HG02610 (cell line): Measurements from ENCODE around the gene MRAS.

ENCODE experiments used
- ATAC-seq: cut with Tn5 transposase; IDR thresholded peaks from one replicate; pipeline ENCODE4 v1.9.1; 2021; ENCODE audit warnings: mild to moderate bottlenecking, moderate library complexity; ENCODE audit not compliant: unreplicated experiment

The MRAS gene

DNA sequence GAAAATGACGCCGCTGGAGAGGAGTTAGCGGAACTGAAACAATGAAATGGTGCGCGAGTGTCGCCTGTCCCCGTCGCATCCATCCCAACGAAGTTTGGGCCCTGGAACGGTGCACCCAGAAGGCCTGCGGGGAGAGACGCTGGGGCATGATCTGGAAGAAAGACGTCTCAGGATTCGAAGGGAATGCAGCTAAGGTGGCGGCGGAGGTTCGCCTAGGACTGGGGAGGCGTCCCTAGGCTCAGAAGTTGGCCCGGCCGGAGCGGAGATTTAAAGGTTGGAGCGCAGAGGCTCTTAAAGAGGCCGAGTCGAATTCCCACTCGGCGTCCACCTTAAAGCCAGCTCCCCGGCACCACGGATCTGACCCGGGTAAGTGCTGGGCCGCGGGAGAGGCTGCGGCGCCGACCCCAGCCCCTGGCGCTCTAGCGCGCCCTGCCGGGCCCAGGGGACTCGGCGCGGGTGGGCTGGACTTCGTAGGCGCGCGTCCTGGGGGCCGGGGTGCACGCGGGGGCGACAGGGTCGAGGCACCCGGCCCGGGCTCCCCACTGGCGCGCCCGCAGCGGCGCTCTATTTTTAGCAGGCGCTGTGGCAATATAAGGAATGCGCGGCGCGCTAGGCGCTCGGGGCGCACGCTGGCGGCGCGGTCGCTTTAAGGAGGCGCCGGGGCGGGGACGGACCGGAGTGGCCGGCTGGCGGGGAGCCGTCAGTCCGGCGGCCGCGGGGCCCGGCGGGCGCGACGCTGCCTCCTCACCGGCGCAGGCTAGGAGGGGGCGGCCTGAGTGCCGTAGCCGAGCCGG is at the start of gene MRAS:
Gene MRAS, plus strand, starts transcription at position 620 of the 794 bp plus-strand sequence. CDS start 24,305 bp downstream, outside the sequence.
- ATAC-seq: no peak

DNA sequence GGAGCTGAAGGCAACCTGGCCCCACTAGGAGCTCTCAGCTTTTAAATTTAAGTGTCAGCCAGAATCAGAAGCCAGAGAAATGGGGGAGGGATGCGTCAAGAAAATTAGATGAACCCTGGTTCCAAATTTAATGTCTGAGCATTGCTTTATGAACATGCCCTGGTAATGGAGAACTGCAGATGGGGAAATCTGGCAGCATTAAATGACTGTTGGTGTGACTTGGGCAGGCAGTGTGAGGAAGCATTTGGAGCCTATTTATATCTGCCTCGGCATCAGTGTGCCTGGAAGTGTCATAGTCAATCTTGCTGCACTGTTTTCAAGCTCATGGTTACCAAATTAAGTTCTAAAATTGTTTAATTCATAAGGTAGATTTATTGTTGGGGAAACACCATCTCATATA is 47.7 kb upstream of the MRAS start:
- ATAC-seq: no peak

DNA sequence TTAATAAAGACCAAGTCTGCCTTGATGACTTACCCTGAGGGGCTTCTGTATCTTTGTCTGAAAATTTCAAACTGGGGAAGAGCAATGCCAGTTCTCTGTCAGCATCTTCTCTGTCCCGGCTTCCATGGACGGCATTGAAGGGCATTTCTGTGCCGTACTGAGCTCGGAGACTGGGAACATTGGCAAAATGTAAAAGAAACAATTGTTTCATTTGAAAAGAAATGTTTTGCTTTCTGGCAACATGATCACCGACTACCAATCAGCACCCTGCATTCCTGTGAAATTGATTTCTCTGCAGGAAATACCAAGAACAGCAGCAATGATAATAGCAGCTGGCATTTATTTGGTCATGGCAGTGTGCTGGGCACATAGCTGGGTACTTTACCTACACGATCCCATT is 44.9 kb upstream of the MRAS start:
- no peak for ATAC-seq

DNA sequence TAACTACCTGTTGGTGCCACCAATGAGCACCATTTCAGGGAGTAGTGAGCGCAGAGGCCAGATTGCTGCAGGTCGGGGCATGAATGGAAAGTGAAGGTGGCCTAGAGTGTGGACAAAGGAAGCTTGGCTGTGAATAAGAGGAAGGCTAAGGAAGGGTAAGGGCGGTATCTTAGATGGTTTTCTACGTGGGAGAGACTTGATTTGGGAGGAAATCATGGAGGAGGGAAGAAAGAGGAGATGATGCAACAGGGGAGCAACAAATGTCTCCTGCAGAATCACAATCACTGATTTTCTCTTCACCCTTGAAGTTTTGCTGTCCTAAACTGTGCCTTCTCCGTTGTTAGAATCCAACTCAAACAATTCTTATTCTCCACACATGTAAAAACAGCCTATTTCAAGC is 40.5 kb upstream of the MRAS start:
- no peak for ATAC-seq

DNA sequence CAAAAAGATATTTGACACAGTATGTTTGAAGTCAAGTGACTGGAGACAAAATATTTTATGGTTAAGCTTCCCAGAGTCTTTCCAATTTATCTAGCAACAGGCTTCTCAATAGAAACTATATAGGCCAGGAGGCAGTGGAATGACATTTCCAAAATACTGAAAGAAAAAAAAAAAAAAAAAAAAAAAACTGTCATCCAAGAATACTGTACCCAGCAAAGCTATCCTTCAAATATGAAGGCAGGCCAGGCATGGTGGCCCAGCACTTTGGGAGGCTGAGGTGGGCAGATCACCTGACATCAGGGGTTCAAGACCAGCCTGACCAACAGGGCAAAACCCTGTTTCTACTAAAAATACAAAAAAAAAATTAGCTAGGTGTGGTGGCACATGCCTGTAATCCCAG is 39.6 kb upstream of the MRAS start:
- no peak for ATAC-seq

DNA sequence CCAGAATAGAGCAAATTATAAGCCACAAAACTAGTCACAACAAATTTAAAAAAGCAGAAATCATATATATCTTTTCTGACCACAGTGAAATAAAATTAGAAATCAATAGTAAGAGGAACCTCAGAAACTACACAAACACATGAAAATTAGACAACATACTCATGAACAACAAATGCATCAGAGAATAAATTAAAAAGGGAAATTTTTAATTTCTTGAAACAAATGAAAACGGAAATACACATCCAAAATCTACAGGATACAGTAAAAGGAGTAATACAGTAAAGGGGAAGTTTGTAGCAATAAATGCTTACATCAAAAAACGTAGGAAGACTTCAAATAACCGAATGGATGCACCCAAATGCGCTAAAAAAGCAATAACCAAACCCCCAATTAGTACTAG is 37.9 kb upstream of the MRAS start:
- no peak for ATAC-seq

DNA sequence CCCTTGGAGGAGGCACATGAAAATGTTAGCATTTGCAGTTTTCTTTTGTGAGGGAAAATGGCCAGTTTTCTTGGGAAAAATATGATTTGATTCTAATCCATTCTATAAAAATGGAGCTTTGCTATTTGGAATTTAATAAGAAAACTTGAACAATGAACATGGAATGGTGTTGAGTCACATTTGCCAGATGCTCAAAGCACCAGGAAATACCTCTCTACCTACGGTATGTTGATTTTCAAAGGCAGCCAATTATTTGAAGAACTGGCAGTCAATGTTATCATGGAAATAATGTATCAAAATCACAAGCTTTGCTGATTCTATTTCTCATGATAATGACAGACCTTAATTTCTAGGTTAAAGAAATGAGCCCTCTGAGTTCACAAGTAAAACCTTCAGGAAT is 33.6 kb upstream of the MRAS start:
- no peak for ATAC-seq

DNA sequence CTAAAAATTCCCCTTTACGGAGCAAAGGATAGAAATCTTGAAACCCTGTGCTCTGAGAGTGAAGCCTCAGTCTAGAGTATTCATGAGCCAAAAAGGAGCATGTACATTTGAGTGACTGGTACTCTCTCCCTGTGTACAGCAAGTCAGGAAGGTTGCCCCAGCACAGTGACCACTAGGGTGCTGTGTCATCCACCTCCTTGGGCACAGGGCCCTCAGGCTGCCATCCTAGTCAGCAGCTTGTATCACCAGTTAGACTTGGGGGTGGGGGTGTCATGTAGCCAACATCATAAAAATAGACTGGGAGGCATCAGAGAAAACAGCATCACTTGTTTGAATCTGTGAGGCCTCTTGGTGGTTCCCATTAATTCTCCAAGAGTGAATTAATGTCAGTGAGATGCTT is 30.7 kb upstream of the MRAS start:
- no peak for ATAC-seq

DNA sequence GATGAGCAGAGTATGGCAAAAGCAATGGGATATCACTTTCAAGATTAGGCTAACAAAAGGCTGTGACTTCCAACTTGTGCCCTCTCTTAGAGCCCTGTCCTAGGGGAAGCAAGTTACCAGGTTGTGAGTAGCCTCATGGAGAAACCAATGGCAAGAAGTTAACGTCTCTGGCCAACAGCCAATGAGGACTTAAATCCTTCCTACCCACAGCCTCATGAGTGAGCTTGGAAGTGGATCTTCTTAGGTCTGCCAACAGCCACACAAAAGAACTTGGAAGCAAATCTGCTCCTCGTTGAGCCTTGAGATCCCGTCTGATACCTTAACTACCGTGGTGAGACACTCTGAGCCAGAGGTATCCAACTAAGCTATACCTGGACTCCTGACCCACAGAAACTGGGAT is 24.4 kb upstream of the MRAS start:
- ATAC-seq: no peak

DNA sequence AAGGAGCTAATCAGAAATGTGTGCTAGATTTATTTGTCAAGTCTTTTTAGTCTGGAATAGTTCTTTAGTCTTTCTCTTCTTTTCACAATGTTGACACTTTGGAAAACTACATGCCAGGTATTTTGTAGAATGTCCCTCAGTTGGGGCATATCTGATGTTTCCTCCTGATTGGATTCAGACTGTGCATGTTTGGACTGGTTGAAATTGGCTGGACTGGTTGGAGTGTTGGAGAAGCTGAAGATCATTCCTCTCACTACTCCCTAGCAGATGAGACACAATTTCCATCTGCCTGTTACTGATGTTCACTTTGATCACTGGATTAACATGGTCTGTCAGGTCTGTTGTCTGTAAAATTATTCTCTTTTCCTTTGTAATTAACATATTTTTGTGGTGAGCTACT is 22.4 kb upstream of the MRAS start:
- no peak for ATAC-seq

DNA sequence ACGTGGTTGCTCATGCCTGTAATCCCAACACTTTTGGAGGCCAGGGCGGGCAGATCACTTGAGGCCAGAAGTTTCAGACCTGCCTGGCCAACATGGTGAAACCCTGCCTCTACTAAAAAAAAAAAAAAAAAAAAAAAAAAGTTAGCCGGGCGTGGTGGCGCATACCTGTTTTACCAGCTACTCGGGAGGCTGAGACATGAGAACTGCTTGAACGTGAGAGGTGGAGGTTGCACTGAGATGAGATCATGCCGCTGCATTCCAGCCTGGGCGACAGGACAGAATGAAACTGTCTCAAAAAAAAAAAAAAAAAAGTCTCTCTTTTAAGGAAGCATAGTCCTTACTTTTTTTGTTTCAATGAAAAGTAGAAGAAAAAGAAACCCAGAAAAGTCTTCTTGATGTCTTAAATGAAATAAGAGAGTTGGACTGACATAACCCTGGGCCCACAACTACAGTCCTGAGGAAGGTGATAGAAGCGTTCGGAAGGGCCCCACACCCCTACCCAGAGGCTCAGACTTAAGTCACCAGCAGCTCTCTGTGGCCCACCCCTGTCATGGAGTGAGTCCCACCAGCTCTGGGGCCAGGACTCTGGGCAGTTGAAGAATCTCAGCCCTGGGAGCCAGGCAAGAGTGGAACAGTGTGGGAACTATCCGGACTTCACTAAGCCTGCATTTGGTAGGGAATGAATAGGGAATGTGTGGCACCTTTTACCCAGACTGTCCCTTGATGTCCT is 21.3 kb upstream of the MRAS start:
- no peak for ATAC-seq

DNA sequence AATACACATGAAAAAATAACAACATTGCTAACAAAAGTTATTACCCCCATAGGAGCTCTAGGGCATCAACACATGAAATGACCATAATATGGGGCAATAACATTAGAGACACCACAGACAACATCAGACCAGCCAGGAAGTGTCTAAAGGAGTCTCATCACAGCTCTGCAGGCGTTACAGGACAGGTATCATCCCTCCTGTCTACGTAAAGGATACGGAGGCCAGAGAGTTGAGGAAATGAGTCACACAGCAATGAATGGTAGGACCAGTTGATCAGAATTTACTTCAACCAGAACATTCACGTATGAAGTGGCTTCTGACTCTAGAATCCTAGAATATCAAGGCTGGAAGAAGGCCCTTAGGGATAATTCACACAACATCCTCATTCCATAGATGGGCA is 20.5 kb upstream of the MRAS start:
- no peak for ATAC-seq

DNA sequence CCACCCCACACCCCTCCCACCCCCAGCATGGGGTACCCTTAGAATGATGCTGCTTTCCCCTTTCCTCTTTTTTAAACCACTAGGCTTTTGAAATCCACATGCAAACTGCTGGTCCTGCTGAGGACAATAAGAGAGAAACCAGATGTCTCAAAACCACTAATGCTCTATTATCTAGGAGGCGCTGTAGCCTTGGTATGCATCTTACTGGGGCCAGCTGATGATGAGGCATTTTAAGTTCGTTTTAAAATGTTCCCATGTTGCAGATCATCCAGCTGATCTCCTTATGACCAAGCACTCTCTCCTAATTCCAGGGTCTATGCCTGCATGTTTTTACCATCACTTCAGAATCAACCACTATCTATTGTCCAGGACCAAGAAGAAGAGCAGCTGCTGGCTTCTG is 20.0 kb upstream of the MRAS start:
- no peak for ATAC-seq

DNA sequence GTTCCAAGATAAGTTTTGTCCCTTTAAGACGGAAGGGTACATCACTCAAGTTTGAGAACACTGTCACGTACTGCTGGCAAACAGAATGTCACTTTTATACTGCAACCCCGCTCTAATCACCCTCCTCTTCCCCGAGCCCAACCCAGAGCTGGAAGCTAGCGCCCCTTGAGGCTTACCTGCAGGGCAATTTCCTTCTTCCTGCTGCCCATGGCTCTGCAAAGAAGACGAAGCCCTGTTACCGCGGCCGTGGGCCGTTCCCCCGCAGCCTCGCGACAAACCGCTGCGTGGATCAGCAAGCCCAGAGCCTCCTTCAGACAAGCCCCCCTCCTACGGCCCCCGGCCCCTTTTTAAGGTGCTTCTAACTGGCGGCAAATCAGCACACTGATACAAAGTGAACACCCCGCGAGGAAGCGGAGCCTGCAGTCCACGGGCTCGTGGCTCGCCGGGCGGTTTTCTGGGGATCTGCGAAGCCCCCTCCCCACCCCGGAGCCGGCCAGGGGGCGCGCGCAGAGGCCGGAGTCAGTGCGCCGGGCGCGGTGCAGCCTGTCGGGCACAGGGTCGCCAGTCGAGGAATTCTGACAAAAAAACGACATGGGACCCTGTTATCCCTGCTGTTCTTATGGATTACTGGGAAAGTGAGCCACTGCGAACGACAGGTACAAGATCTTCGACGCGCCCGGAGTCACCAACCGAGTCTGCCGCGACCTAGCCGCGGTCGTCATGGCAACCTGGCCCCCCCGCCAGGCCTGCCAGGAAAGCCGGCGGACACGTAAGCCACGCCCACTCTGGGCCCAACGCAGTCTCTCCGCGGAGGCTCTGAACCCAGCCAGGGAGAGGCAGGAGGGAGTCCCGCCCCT is 19.0 kb upstream of the MRAS start, which contains the start of gene NME9:
Gene NME9, minus strand, starts transcription at position 725 of the 857 bp plus-strand sequence. Its CDS starts 516 bp downstream, at position 209.
- ATAC-seq: peak; percentile 60

DNA sequence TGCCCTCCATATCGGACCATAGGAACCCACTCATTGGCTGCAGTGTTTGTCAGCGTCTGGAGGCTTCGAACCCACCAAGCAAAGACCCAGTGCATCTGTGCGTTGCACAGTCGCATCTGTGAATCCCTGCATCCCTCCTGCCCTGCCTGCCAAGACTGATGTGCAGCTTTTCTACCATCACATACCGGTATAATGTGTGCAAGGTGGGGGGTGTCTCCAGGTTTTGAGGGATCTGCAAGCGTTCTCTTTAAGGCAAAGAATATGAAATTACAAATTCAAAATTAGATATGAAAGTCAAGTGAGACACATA is 18.4 kb upstream of the MRAS start:
- no peak for ATAC-seq

DNA sequence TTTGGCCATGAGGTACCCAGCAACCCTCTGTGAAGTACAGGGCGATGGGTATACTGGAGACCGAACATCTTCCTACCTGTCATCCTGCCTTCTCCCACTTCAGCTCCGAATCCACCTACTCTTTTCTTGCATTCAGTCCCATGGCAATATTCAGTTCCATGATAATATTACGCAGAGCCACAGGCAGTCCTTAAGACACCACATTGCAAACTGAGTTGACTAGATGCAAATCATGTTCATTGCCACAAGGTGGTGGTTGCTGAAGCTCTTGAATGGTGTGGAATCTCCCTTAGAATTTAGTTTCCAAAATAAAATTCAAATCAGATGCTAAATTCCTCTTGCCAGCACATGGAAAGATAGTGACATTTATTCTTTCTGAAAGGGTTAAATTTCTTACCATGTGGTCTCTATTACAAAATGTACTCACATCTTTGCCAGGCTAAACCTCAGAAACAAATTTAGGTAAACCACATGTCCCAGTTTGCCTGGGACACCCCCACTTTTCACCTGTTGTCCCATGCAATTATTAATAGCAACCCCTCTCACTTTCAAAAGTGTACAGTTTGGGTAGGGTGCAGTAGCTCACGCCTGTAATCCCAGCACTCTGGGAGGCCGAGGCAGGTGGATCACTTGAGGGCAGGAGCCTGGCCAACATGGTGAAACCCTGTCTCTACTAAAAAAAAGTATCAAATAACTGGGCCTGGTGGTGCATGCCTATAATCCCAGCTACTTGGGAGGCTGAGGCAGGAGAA is 17.1 kb upstream of the MRAS start:
- ATAC-seq: no peak

DNA sequence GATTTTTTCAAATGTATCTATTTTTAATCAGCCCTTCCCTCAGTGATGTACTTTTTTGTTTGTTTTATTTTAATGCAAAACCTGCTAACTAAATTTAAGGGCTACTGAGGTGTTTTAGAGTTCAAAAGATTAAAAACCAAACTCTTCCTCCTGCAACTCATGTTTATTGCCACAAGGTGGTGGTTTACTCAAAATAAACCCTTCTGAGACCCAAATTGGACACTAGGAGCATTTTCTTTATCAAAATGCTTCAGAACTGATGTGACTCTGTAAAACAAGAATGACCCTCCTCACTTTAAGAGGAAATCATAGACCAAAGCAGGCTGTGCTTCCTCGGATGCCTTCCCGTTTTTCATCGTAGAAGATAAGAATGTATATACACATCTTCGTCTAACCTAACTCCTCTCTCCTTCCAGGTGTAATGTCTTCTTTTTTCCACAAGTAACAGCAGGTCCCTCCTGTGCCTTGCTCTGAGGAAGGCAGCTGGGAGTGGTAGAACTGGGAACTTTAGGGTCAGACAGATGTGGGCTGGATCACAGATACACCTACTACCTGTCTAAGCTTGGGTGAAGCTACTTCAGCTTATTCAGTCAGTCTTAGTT is 15.8 kb upstream of the MRAS start:
- ATAC-seq: no peak

DNA sequence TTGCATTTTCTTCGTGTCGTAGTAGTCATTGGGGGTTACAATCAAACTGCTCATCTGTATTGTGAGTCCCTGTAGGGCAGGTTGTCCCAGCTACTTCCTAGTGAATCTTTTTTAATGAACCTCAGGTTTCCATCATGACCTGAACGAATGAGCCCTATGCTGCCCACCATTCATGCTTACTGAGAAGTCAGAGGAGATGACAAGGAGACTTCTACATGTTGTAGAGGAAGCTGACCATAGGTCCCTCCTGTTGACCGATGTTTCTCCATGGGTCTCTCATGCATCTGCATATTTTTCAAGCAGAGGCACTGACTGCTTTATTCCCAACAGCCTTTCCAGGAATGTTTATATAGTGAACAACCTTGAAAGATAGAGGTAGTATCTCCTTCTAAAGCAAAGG is 13.8 kb upstream of the MRAS start:
- ATAC-seq: no peak

DNA sequence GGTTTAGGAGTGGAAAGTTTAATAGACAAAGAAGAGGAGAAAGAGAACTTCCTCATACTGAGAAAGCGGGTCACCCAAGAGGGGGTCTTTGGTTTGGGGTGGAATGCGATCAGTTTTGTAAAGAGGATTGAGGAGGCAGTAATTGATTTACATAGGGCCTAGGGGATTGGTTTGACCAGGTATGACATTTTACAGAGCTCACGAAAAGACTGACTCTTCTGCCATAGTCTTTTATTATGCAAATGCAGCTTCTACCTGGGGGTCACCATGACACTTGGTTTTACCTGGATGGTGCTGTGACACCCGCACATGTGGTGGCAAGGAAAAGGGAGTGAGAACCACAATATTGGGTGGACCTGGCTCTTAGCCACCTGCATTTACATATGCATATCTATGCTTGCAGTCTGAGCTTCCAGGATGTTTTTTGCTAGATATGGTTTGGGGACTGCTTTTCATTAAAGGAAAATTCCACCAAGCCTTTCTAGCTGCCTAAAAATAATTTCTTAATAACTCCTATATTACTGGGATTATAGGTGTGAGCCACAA is 11.9 kb upstream of the MRAS start:
- no peak for ATAC-seq

DNA sequence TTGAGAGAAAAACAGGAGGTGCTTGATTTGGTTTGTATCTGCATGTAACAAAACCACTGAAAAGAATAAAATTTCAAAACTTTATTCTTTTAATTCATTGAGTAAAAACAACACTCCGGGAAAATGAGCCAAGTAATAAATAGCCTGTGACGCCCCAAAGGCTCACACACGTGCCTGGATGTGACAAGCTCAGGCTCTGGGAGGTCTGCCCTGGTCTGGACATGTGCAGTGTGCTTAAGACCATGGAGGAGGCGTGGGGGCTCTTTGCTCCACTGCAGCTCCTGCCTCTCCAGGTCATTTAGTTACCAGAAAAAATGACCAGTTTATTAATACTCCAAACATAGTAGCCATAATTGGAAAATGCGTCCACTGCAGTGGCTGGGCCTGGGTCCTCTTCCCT is 10.1 kb upstream of the MRAS start:
- ATAC-seq: no peak
